NCI-H82 (cell line): ENCODE data around the gene RAET1E.
A peak's percentile ranks its signal among the peaks of the same experiment; 100 is the strongest.
"Not testable (repeated sequence)": the region's sequence is repeated elsewhere in the genome, so short reads cannot be mapped to it uniquely, and the experiment has no call there.

ENCODE experiments used
- DNase-seq: peaks from one replicate; lab custom pipeline; 2025; lab: John Stamatoyannopoulos, UW

The RAET1E gene

DNA sequence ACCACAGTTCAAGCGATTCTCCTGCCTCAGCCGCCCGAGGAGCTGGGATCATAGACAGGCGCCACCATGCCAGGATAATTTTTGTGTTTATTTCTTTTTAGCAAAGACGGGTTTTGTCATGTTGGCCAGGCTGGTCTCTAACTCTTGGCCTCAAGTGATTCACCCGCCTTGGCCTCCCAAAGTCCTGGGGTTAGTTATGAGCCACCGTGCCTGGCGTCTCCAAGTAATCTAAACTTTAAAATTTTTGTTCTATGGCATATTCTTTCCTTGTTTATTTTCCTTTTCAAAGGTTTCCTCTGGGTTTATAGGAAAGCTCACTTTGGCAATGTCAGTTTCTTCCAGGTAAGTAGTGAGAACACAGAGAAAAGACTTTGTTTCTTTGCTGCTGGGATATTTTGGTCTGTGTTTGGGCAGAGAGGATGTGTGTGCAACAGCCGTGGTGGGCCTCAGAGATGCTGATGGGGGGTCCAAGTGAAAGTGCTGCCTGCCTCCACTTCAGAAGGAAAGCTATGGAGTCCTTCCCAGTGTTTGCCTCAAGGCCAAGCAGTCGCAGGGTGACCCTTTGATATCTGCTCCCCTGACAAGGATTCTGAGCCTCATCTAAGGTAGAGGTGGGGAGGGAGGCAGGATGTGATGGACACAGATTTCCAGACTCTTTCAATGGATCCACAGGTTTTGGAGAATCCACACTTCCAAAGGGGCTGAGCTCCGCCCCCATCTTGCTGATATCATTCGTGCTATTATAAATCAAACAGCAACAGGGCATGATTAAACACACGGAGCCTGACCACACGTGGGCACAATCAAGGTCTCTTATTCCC, 36.1 kb downstream of the RAET1E start:
- DNase-seq = no peak

DNA sequence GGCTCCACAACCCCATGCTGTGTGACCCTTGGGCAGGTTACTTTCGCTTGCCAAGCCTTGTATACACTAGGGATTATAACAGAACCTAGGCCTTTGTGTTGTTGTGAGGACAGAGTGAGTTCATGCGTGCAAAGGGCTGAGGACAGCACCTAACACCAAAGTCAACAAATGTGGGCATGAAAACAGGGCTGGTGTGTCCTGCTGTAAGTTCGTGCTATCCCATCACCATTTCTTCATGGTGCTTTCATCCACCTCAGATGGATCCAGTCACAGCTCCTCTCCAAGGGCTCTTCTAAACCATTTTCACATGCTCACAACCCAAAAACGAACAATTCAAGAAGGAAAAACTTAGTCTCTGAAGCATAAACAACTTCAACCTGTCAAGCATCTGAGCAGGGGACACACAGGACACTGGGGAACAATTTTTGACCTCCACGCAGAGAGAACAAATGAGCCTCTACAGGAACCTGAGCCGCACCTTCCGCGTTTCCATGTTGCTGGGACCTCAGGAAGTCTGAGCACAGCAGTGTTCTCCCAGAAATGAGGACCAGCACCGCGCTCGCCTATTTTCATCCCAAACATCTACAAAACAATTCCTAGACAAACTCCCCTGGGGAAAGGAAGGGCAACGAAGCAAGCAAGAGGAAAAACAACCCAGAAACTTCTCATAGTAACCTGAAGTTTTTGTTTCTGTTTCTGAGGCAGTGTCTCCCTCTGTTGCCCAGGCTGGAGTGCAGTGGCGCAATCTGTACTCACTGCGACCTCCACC, 36.9 kb downstream of the RAET1E start:
- no peak for DNase-seq

DNA sequence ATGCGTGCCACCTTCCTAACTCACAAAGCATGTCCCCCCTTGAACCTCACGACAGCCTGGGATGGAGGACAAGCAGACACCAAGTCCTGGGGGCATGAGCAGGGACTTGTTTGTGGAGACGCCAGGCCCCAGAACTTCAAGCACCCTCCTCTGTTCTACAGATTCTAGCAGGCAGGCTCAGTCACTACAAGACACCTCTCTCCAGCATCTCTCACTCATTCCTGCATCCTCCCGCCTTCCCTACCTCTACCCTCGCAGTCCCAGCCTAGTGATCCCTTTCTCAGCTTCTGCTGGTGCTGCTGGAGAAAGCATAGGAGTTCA, 37.4 kb downstream of the RAET1E start:
- no peak for DNase-seq

DNA sequence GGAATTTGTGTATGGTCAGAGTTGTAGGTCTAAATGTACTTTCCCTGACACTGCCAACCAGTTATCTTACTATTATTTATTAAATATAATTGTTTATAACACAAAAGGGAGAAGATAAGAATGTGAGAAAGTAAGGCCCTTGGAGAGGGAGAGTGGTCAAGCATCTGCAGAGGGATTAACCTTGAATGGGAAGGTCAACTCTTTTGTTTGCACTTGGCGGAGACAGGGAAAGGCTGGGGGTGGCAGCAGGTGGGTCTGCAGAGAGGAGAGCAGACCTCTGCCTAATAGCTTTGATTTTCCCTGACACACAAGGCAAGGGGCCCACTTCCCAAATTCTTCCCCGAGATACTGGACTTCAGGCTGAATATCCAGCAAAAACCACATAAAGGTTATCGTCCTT, 38.0 kb downstream of the RAET1E start:
- DNase-seq = no peak

DNA sequence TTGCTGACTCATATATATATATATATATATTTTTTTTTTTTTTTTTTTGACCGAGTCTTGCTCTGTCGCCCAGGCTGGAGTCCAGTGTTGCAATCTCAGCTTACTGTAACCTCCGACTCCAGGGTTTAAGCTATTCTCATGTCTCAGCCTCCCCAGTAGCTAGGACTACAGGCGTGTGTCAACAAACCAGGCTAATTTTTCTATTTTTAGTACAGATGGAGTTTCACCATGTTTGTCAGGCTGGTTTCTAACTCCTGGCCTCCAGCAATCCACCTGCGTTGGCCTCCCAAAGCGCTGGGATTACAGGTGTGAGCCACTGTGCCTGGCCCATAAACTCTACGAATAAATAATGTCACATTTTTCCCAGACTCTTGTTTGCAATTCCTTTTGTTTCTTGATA, 38.5 kb downstream of the RAET1E start:
- DNase-seq = no peak

DNA sequence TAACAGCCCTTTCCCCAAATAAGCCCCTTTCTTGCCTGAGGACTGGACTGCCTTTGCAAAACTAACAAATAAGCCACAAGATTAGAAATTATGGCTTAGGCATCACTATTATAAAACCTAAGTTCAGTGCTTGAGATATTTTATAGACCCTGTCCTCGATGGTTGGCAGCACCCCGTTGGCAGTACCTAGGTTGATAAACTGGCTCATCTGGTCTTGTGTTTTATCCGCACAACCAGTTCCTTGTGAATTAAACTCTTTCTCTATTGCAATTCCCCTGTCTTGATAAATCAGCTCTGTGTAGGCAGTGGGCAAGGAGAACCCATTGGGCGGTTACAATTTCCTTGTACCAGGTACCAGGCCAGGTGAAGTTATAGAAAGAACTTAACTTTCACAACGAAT, 40.4 kb downstream of the RAET1E start:
- DNase-seq = no peak

DNA sequence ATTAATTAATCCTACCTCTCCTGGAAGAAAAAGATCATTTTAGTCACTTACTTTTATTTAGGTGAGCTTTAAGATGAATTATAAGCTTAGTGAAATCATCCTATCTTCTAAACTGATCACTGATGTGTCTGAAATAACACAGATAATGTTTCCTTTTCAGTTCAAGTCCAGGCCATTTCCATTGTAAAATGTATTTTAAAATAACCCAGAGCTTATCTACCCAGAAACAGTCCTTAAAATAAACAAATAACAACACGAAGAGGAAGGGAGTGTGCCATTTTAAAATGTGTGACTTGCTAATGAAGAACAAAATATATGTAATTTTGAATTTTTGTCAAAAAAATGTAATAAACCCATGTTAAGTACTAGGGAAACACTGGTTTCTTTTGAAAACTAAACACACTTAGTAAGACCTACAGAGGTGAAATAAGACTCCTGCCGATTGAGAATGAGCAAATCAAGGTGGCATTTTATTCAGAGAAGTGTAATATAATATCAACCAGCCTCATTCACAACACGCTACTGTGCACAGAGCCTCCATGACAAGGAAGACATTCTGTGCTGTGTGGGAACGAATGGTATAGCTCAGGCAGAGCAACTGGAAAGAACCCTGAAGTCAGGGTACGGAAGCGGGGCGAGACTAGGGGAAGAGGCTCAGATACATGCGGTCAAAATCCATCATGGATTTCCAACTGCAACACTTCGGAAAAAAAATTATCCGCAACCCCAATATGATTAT, 41.5 kb downstream of the RAET1E start:
- no peak for DNase-seq

DNA sequence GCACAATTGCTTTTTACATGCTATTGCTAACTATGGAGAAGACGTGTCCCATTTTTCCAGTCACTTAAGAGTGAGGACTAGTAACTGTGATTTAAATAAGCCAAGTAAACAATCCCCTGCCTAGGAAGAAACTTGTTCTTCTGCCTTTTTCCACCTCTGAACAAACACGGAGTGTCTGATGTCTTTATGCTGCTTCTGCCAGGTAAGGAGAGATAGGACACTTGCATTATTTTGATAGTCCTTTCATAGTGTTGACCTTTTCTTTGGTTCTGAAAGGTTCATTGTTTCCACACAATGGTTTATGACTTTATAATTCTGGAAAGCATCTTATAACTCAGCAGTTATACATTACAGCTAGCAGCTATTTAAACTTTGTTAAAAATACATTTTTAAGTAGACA, 42.2 kb downstream of the RAET1E start:
- DNase-seq = no peak

DNA sequence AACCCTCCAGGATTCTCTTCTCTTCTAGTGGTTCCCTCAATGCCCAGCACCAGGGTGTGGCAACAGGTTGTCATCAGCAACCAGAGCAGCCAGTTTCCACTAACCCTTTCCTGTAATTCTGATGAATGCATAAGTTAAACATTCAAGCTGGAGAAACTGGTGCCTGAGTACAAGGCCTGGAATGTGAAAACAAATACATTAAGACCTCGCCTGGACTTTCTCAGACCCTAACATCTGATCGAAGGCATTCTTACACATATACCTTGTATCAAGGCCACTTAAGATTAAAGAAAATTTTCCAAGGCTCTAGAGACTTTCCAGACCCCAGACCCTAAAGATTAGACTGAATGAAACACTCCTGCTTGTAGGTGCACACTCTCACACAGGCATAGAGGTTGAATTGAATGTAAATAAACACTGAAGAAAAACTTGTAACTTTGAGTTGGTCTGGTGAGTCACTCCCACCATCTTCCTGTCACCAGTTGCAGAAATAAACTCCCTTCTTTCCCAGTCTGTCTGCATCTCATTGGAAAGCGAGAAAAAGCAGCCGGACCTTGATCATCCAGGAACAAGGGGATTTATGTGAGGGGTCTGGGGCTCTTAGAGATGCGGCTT, 42.8 kb downstream of the RAET1E start:
- no peak for DNase-seq

DNA sequence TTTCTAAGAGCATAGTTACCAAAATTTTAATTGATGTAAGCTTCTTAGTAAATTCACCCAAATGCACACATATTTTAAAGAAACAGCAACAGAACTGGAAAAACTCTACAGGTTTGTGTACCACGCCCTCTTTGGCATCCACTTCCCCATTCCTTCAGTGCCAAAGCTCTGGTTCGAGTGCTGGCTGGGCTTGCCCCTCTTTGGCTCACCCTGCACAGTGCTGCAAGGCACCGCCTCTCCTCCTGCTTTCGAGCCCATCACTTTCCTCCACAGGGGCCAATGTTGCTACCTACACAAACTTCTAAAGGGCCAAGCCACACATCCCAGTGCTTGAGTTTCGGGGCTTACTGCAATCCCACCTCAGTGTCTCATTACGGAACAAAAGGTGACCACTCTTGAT, 43.4 kb downstream of the RAET1E start:
- DNase-seq = no peak

DNA sequence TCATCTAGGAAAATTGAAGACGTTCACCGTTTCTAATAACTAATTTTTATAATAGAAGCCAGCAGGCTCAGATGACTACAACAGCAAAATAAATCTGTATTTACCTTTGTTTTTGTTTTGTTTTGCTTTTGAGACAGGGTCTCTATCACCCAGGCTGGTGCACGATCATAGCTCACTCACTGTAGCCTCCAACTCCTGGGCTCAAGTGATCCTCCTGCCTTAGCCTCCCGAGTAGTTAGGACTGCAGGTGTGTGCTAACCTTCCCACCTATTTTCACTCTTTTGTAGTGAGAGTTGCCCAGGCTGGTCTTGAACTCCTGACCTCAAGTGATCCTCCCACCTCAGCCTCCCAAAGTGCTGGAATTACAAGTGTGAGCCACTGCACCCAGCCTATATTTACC, 43.9 kb downstream of the RAET1E start:
- DNase-seq = not testable (repeated sequence)

DNA sequence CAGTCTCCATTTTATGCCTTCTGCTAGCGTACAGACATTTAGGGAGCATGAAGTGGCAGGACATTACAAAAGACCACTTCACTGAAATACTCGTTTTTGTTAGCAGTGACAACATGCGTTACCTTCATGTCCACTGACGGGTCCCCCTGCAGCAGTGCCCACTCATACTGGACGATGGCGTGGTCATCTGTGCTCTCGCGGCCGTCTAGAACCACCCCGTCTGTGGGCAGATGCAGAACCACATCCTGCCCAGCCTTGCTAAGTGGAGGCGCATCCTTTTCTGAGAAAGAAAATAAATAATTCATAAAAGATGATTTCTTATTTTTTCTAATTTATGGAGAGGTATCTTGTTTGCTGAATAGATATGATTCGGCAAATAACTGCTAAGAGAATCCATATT, 45.0 kb downstream of the RAET1E start:
- no peak for DNase-seq

DNA sequence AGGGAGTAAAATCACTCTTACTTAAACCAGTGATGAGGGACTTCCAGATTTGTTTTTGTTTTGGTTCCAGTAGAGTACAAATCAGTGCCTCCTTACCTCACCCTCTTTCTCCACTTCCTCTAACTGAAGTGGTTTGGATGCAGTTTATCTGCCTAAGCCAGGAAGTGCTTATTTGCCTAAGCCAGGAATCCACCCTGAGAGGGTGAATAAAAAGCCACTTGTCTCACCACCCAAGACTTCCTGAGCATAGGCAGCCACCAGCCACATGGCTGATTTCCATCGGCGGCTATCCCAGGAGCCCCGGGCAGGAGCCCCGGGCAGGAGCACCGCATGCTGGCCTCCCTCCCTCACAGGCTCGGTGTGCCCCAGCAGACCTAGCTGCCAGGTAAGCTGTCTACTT, 45.7 kb downstream of the RAET1E start:
- peak; percentile 34 for DNase-seq

DNA sequence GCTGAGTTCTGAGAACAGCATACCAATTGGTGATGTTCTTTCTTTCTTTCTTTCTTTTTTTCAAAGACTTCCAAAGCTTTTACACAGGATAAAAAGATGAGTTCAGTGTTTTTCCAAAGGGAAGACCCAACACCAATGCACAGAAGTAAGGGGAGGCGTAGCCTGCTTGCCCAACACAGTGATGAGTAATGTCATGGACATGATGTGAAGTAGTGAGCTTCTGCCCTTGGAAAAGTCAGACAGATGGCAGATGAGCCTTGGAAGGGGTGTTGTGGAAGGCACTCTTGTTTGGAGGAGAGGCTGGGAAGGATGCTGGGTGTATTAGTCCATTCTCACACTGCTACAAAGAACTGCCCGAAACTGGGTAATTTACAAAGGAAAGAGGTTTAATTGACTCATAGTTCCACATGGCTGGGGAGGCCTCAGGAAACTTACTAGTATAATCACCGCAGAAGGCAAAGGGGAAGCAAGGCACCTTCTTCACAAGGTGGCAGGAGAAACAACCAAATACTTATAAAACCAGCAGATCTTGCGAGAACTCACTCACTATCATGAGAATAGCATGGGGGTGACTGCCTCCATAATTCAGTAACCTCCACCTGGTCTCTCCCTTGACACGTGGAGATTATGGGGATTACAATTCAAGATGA, 46.3 kb downstream of the RAET1E start:
- DNase-seq = no peak

DNA sequence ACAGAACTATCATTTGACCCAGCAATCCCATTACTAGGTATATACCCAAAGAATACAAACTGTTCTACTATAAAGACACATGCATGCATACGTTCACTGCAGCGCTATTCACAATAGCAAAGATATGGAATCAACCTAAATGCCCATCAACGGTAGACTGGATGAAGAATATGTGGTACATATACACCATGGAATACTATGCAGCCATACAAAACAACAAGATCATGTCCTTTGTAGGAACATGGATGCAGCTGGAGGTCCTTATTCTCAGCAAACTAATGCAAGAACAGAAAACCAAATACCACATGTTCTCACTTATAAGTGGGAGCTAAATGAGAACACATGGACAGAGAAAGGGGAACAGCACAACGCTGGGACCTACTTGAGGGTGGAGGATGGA, 49.6 kb downstream of the RAET1E start:
- not testable (repeated sequence) for DNase-seq
